ENCODE measurements around the gene ZFPM1. TPM values are rescaled to one million over a fixed set of nuclear protein-coding genes. Genes with fewer than 3 reads are reported as not detected.
A peak's percentile ranks its signal among the peaks of the same experiment; 100 is the strongest.

ZFPM1 gene
- total and polyA plus RNA-seq, 2 of the 8 experiments (the other 6 are each of a cell fraction or from before 2014, with no cell fraction given) = 0.74 to 4.8 TPM

- Histone ChIP-seq H3K9me3 (ENCODE audit: insufficient read depth in 2 of 2, low read depth in 1 of 2, low read length in 1 of 2) (no peaks in the 10 kb centered on the region), H3K36me3 (ENCODE audit: control insufficient read depth in 2 of 4, insufficient read depth in 4 of 4, low read length in 3 of 4) (no peaks in the 10 kb centered on the region), H4K5ac (ENCODE audit: insufficient read length, low read depth, low read length) (no peak overlapping the region), H3K27me3 (replicated peaks in 1 of 4; ENCODE audit: control insufficient read depth in 3 of 4, extremely low read depth in 1 of 4, insufficient read depth in 3 of 4, low read length in 3 of 4) (no peaks in the 10 kb centered on the region), H3K56ac (replicated peaks; ENCODE audit: insufficient read length, low read depth, low read length) (no peak overlapping the region), H2AFZ (ENCODE audit: low read length) (no peak overlapping the region; the same call in 1 of the 2 replicates), H4K20me1 (replicated peaks in 1 of 2; ENCODE audit: control insufficient read depth in 1 of 2, insufficient read depth in 2 of 2, low read length in 2 of 2) (peaks cover 0 to 4% of the 10 kb centered on the region in 2 experiments), H3K27ac (ENCODE audit: low read depth, low read length) (no peak overlapping the region), H3K9ac (replicated peaks in 1 of 4; ENCODE audit: extremely low read depth in 1 of 4, low read depth in 3 of 4, low read length in 3 of 4) (no peak overlapping the region), H2BK15ac (ENCODE audit: low read length) (no peak overlapping the region), H3K4ac (replicated peaks; ENCODE audit: insufficient read length, low read depth, low read length) (no peak overlapping the region), H2BK20ac (ENCODE audit: low read length) (no peak overlapping the region), H3K4me2 (ENCODE audit: insufficient read depth in 1 of 2, low read depth in 2 of 2, low read length in 2 of 2) (peak overlapping the region; percentile 29 to 76; a peak in 3 of 4 replicates), H3K79me2 (ENCODE audit: control insufficient read depth in 1 of 2, insufficient read depth in 2 of 2, low read length in 2 of 2) (no peaks in the 10 kb centered on the region), H2BK12ac (ENCODE audit: low read depth, low read length) (no peak overlapping the region), H3K14ac (ENCODE audit: insufficient read length) (no peak overlapping the region), H3K4me1 (replicated peaks in 1 of 4; ENCODE audit: control insufficient read depth in 3 of 4, insufficient read depth in 4 of 4, low read length in 3 of 4) (peaks cover 0 to 9% (median 4%) of the 10 kb centered on the region in 4 experiments; a peak in 5 of 7 replicates), H3K23ac (ENCODE audit: insufficient read length) (no peak overlapping the region), H3K18ac (ENCODE audit: extremely low read depth, low read length) (peak overlapping the region; percentile 60), H2AK5ac (ENCODE audit: low read depth, low read length) (no peak overlapping the region), H4K91ac (replicated peaks; ENCODE audit: insufficient read length, low read length) (no peak overlapping the region), H3K23me2 (ENCODE audit: low read depth, low read length) (no peaks in the 10 kb centered on the region; the same call in 1 of the 2 replicates), H2BK5ac (ENCODE audit: low read depth, low read length) (no peak overlapping the region), H2BK120ac (replicated peaks; ENCODE audit: low read depth, low read length) (no peak overlapping the region), H4K8ac (ENCODE audit: extremely low read depth, insufficient read depth, low read length) (peak overlapping the region; percentile 80), H3K4me3 (ENCODE audit: extremely low read depth in 1 of 4, insufficient read depth in 2 of 4, low read depth in 3 of 4, low read length in 4 of 4) (peak overlapping the region in 2 of 4 experiments; percentile 4 to 47; a peak in 2 of 8 replicates), H3K79me1 (ENCODE audit: low read depth, low read length) (no peaks in the 10 kb centered on the region; the same call in 1 of the 2 replicates)
- CTCF ChIA-PET (ENCODE audit: partially characterized antibody) = interaction anchor here (0.9 to 1.1 kb wide), 6 partner anchors 24 to 120 kb away, joined by 3 to 5 read pairs (median 3); no protein-coding TSS in a partner anchor
- POLR2A ChIA-PET (ENCODE audit: partially characterized antibody) = interaction anchor here (0.6 to 1.8 kb wide), 7 partner anchors 11 to 280 kb away, joined by 3 to 4 read pairs (median 3); no protein-coding TSS in a partner anchor
- FAIRE-seq (no peak), DNase-seq (ENCODE audit: low read depth in 1 of 2, low spot score in 2 of 2) (peak; percentile 67 to 90)
- WGBS, 2 experiments (ENCODE audit: extremely low coverage in 1 of 2, insufficient coverage in 1 of 2, insufficient read length in 1 of 2, insufficient replicate concordance in 2 of 2, low coverage in 1 of 2, low lambda C conversion rate in 2 of 2, missing lambda C conversion rate in 1 of 2) = 34% methylated on average over 15 of the region's 20 CpGs; no CpG with 5 or more reads in 1 of the 2 experiments
- TF ChIP-seq BACH1 (IDR thresholded peaks at IDR 0.05; ENCODE audit: low read length) (no peak), USF2 (IDR thresholded peaks at IDR 0.05; ENCODE audit: low read length) (peak; percentile 22; the same call in 1 of the 2 replicates), ASH2L (IDR thresholded peaks at IDR 0.05; ENCODE audit: low read length) (no peak), SIX5 (IDR thresholded peaks at IDR 0.05; ENCODE audit: low read depth, low read length) (no peak), MAX (IDR thresholded peaks at IDR 0.05) (peak; percentile 62), FOSL1 (IDR thresholded peaks at IDR 0.05; ENCODE audit: insufficient read depth, low read depth, low read length) (no peak), TAF7 (optimal IDR thresholded peaks at IDR 0.05; ENCODE audit: borderline replicate concordance, low read depth, low read length) (no peak), CHD2 (IDR thresholded peaks at IDR 0.05; ENCODE audit: low read length) (no peak)
Observed at GRCh38 chr16:88468275-88469129, 15.4 kb downstream of the ZFPM1 start.
